Stimulated activated CD4-positive, alpha-beta T cell treated with anti-CD3 and anti-CD28 coated beads, TNF-alpha, amount 100 ng/mL, for 1 hour (primary cell): ENCODE measurements around the gene TIAM1.

ENCODE experiments used
- DNase-seq, 3 donors: peaks; one replicate each; pipeline ENCODE4 v3.0.0-alpha.2; 2020; ENCODE audit warnings: low read depth in 3 of 3, low spot score in 1 of 3

TIAM1 gene

DNA sequence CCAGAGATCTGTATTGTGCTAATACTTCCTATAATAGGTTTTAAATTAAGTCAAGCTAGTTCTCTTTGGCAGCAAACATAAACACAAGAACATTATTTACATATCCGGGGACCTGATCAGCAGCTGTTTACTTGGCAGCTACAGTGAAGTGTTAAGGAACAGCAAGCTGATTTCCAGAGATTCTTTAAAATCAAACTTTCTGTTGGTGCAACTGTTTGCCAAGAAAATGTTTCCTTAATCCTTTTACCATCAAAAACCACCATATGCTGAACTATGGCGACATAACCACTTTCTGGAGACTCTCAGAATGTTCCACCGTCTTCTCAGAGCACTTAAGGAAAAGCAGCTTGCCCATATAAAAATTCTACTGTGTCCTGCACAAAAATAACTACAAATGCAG, 198.8 kb downstream of the TIAM1 start:
- DNase-seq: no peak

- no peak for DNase-seq
Measured at GRCh38 chr21:31143036-31143435, 201.0 kb downstream of the TIAM1 start.

DNA sequence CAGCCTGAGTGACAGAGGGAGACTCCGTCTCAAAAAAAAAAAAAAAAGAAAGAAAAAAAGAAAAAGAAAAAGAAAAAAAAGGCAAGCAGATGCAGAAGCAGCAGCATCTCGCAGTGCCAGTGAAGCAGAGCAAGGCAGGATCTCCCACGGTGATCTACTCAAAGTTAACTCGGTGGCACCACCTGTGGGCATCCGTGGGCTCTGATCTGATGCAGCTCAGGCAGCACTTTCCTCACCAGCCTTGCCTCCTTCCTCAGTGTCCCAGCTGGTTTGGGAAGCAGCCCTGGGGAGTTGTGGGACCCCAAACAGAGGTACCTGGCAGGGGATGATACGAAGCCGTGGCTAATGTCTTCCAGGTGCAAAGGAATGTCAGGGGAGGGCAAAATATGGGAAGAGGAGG, 201.5 kb downstream of the TIAM1 start:
- no peak for DNase-seq

- no peak for DNase-seq
Measured at GRCh38 chr21:31141389-31142000, 202.6 kb downstream of the TIAM1 start.

- no peak for DNase-seq
Measured at GRCh38 chr21:31140676-31141075, 203.4 kb downstream of the TIAM1 start.

- DNase-seq: no peak
Measured at GRCh38 chr21:31140025-31140424, 204.0 kb downstream of the TIAM1 start.

- no peak for DNase-seq
Measured at GRCh38 chr21:31137960-31138359, 206.1 kb downstream of the TIAM1 start.

DNA sequence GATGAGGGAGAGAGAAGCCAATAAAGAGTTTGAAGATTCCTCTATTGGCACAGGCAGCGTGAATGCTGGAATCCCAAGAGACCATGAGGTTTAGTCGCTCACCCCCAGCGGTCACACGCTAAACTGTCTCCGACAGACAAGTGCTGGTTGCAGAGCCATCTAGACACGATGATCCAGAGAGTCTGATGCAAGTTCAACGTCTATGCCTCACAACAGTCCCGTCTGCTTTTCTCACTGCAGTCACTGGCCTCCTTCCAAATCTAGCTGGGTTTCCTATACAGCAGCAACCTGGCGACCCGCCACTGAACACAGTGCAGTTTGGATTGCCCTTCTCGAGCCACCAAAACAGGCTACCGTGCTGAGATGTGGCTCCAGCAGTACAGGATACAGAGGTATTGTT, 207.2 kb downstream of the TIAM1 start:
- DNase-seq: no peak

DNA sequence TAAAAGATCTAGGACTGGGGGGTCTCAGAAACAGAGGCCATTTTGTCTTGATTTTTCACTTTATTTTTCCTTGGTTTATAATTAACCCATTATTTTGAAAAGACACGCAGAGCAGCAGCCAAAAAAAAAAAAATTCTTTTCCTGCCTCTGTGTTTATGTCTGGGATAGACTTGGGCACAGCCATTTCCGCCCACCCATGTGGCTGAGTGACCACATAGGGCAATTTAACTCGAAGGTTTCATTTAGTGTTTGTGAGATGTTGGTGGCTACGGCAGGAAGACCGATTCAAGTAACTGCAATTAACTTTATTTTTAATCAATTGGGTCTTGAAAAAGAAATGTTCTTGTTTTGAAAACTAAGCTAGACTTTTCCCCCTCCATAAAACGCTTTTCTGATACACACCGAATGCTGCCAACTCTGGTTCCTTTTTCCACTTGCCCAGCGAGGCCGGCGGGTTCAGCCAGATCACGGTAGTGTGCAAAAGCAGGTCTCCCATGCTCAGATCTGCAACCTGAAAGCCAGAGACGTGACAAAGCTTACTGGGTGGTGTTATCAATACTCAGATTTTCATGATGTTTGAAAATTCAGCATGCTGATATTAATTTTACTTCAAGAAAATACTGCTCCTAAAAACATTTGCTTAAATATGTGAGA, 208.4 kb downstream of the TIAM1 start:
- DNase-seq: no peak

- DNase-seq: no peak
Measured at GRCh38 chr21:31133243-31133830, 210.7 kb downstream of the TIAM1 start.

- peak; percentile 26 to 48 (median 45) for DNase-seq
Measured at GRCh38 chr21:31132574-31133242, 211.4 kb downstream of the TIAM1 start.

DNA sequence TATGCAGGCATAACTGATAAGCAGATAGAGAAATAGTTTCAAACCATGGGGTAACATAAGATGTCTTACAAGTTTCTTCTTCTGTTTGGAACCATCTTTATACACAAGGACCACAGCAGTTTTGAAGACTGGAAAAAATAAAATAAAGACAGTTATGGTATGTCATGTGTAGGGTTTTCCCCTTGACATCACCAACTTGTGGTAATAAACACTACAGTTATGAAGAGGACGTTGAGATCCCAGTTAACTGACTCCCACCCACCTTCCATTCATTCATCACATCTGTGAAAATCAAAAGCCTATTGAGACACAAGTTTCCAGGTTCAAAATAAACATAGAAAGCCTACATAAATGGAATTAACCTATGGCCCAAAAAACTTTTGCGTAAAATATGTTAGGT, 213.2 kb downstream of the TIAM1 start:
- DNase-seq: no peak

DNA sequence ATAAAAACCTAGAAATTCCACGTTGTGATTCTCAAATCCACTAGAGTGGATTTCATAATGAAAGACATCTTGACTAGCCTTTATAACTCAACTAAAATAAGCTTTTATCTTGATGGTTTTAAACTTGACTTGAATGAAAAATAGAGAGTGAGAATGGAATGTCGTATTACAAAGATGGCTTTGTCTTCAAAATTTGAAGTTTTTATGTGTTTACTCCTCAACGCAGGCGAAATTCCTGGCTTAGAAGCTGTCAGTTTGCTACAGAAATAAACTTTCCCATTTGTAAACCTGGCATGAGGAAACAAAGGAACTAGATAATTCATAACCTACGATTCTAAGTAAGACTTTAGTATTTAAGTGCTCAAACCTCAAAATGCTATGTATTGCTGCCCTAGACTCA, 215.8 kb downstream of the TIAM1 start:
- no peak for DNase-seq

GRCh38 chr21:31124010-31124409, 220.1 kb downstream of the TIAM1 start:
- DNase-seq: no peak

DNA sequence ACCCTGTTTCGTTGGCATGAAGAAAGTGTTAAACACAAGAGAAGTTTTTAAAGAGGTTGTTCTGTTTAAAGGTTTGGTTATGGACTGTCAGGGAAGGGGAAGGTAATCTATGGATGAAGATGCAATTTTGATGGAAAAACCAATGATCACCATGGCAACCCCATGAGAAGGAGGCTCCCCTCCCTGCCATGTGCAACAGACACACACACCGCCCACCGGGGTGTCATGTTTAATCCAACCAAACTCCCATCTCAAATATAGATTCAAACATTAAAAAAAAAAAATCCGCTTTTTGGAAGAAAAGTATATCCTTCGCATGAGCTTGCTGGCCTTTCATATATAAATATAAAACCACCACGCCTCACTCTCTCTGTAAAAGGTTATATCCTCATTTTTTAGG, 224.9 kb downstream of the TIAM1 start:
- DNase-seq: no peak

- DNase-seq: no peak
Measured at GRCh38 chr21:31117128-31117916, 226.7 kb downstream of the TIAM1 start.

GRCh38 chr21:31115249-31115648, 228.8 kb downstream of the TIAM1 start:
- DNase-seq: no peak

GRCh38 chr21:31111093-31111492, 233.0 kb downstream of the TIAM1 start:
- no peak for DNase-seq

DNA sequence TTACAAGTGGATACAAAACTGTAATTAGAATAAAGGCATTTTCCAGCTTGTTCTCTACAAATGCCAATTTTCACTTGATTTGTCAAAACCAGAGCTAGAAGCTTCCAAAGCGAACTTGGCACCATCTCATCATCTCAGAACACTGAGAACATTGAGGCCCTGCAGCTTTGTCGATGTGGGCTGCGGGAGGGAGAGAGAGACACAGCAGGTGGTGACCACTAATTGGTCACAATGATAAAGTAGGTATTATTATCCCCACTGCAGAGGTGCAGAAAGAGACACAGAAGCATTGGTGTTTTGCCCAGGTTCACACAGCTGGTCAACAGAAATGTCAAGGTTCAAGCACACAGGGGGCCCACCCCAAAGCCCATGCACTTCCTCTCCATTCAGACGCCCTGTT, 233.6 kb downstream of the TIAM1 start:
- no peak for DNase-seq

DNA sequence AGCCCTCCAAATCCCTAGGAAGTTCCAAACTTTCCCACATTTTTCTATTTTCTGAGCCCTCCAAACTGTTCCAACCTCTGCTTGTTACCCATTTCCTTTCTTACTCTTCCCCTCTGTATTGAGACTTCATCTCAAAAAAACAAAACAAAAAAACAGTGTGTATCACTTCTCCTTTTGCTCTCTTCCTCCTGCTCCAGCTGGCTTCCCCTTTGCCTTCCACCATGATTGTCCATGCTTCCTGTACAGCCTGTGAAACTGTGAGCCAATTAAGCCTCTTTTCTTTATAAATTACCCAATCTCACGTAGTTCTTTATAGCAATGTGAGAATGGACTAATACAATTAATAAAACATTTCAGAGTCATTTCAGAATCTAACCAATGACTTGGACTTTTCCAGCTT, 236.2 kb downstream of the TIAM1 start:
- no peak for DNase-seq

DNA sequence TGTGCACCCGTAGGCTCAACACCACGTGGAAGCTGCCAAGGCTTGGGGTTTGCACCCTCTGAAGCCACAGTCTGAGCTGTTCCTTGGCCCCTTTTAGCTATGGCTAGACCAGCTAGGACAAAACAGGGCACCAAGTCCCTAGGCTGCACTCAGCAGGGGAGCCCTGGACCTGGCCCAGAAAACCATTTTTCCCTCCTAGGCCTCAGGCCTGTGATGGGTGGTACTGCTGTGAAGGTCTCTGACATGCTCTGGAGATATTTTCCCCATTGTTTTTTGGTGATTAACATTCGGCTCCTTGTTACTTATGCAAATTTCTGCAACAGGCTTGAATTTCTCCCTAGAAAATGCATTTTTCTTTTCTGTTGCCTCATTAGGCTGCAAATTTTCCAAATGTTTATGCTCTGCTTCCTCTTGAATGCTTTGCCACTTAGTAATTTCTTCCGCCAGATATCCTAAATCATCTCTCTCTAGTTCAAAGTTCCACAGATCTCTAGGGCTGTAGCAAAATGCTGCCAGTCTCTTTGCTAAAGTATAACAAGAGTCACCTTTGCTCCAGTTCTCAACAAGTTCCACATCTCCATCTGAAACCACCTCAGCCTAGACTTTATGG, 236.8 kb downstream of the TIAM1 start:
- DNase-seq: no peak
